Right lobe of liver (tissue), 4 donors: ENCODE data around the gene KIAA1586.

ENCODE experiments used
- CTCF ChIP-seq, 4 donors: fragments of 200-600 bp in 3 of 4; fragments of 450-650 bp in 1 of 4; IDR thresholded peaks; one replicate each; pipeline versions ENCODE4 v1.5.1 to v1.8.0; 2016 to 2022; ENCODE audit warnings: antibody characterized with exemption in 4 of 4, mild to moderate bottlenecking in 2 of 4
- POLR2A ChIP-seq: fragments of 450-650 bp; IDR thresholded peaks from one replicate; pipeline ENCODE4 v1.6.1; 2017; ENCODE audit warnings: antibody characterized with exemption, mild to moderate bottlenecking
- donor health status: DM: no; HTN: no; CAD: no.
- donor health status: DM: no; HTN: no; CAD: no.
- donor health status: DM: no; HTN: yes; CAD: no.

DNA sequence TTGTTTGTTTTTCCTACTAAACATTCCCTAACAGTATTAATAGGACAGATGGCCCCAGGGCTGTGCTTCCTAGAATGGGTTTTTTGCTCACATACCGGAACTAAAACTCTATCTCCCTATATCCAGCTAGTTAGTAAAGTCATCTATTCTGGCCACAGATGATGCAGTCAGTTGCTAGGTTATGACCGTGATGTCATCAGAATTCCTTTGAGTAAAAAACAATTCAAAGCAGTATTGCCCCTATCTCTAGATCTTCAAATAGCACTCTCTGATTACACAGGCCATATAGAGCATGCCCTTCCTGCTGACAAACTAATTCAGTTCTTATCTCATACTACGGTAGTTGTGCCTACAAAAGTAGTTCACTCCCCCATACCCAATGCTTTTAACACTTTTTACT, 25.6 kb downstream of the KIAA1586 start:
- TF ChIP-seq CTCF (IDR thresholded peaks at IDR 0.05) (no peak), POLR2A (no peak)
